GM19455 (cell line): Measurements from ENCODE around the gene MED14.
"Not testable (repeated sequence)": the region's sequence is repeated elsewhere in the genome, so short reads cannot be mapped to it uniquely, and the experiment has no call there.

Experiments used
- ATAC-seq: cut with Tn5 transposase; IDR thresholded peaks from one replicate; pipeline ENCODE4 v1.9.1; 2021; ENCODE audit not compliant: unreplicated experiment

The MED14 gene

GRCh38 chrX:40735325-40736169 lies at the start of gene MED14:
Gene MED14 (minus strand): TSS chrX:40735542. CDS start chrX:40735412, 130 bp downstream.
- ATAC-seq, result peak; percentile 85

- no peak for ATAC-seq
These were observed 49.3 kb upstream of the MED14 start for GRCh38 chrX:40784516-40785151.

GRCh38 chrX:40782644-40783259 lies 47.4 kb upstream of the MED14 start:
- not testable (repeated sequence) for ATAC-seq

GRCh38 chrX:40780951-40781350 lies 45.6 kb upstream of the MED14 start:
- no peak for ATAC-seq

GRCh38 chrX:40780082-40780481 lies 44.7 kb upstream of the MED14 start:
- no peak for ATAC-seq

- ATAC-seq, result no peak
These were observed 43.7 kb upstream of the MED14 start for GRCh38 chrX:40778861-40779575.

- no peak for ATAC-seq
These were observed 38.5 kb upstream of the MED14 start for GRCh38 chrX:40773809-40774208.

GRCh38 chrX:40773188-40773587 lies 37.8 kb upstream of the MED14 start:
- no peak for ATAC-seq

GRCh38 chrX:40772290-40772689 lies 36.9 kb upstream of the MED14 start:
- no peak for ATAC-seq

- no peak for ATAC-seq
These were observed 26.4 kb upstream of the MED14 start for GRCh38 chrX:40761762-40762161.

- ATAC-seq, result no peak
These were observed 24.0 kb upstream of the MED14 start for GRCh38 chrX:40759374-40759773.

- ATAC-seq, result no peak
These were observed 21.7 kb upstream of the MED14 start for GRCh38 chrX:40757058-40757457.

- ATAC-seq, result no peak
These were observed 20.2 kb upstream of the MED14 start for GRCh38 chrX:40755291-40756249.

GRCh38 chrX:40749681-40750494 lies 14.5 kb upstream of the MED14 start:
- no peak for ATAC-seq

GRCh38 chrX:40748977-40749376 lies 13.6 kb upstream of the MED14 start:
- no peak for ATAC-seq

GRCh38 chrX:40746521-40746920 lies 11.2 kb upstream of the MED14 start:
- no peak for ATAC-seq

- peak; percentile 9 for ATAC-seq
These were observed 796 bp upstream of the MED14 start for GRCh38 chrX:40736170-40736505.

- ATAC-seq, result peak; percentile 3
These were observed 394 bp downstream of the MED14 start for GRCh38 chrX:40734971-40735324.

GRCh38 chrX:40733706-40734105 lies 1.6 kb downstream of the MED14 start:
- ATAC-seq, result no peak

- not testable (repeated sequence) for ATAC-seq
These were observed 2.8 kb downstream of the MED14 start for GRCh38 chrX:40732499-40732898.
